Mucosa of rectum (tissue), 2 donors: ENCODE data around the gene DPP10.

ENCODE experiments used
- H3K27ac ChIP-seq, 2 donors: one replicate each; pipeline ENCODE4 v1.7.0; 2013; ENCODE audit warnings: inconsistent platforms in 2 of 2, low read depth in 2 of 2, low read length in 2 of 2
- H3K27me3 ChIP-seq, 2 donors: one replicate each; pipeline ENCODE4 v1.7.0; 2013; ENCODE audit warnings: low read length in 2 of 2; ENCODE audit not compliant: control insufficient read depth in 2 of 2, insufficient read depth in 2 of 2
- H3K36me3 ChIP-seq, 2 donors: one replicate each; pipeline ENCODE4 v1.7.0; 2013; ENCODE audit warnings: low read length in 2 of 2; ENCODE audit not compliant: control insufficient read depth in 2 of 2, insufficient read depth in 2 of 2
- H3K4me1 ChIP-seq, 2 donors: one replicate each; pipeline ENCODE4 v1.7.0; 2013; ENCODE audit warnings: low read length in 2 of 2, mild to moderate bottlenecking in 1 of 2; ENCODE audit not compliant: control insufficient read depth in 2 of 2, insufficient read depth in 2 of 2
- H3K4me3 ChIP-seq, 2 donors: one replicate each; pipeline ENCODE4 v1.7.0; 2013; ENCODE audit warnings: low read length in 2 of 2
- H3K9ac ChIP-seq, 2 donors: one replicate each; pipeline ENCODE4 v1.7.0; 2013; ENCODE audit warnings: low read length in 2 of 2, low read depth in 1 of 2, mild to moderate bottlenecking in 1 of 2
- H3K9me3 ChIP-seq, 2 donors: one replicate each; pipeline ENCODE4 v1.7.0; 2013; ENCODE audit warnings: low read length in 2 of 2; ENCODE audit not compliant: control insufficient read depth in 2 of 2
- donor health status: healthy.
- donor health status: Normal muscosa, but diverticular disease.

Gene DPP10

DNA sequence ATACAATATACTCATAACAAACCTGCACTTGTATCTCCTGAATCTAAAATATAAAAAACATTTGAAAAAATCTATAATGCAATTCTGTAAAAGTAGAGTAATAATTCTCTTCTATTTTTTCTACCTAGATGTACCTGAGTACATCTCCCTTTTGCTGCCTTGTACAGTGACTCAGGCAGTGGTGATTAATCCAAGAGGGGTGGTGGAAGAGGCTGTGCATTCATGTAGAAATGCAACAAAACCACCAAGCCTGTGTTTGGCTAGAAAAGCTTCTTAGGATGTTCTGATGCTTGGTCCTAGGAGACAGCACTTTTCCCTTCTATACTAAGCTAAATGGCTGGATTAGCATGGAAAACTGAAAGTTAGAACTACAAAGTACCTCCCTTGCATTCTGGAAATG is 245.8 kb downstream of the DPP10 start:
- H3K27me3 ChIP-seq, result no peaks in the 10 kb centered on the region
- H3K9ac ChIP-seq, result no peak overlapping the region
- H3K36me3 ChIP-seq, result no peaks in the 10 kb centered on the region
- H3K4me3 ChIP-seq, result no peak overlapping the region
- H3K27ac ChIP-seq, result no peak overlapping the region
- H3K9me3 ChIP-seq, result no peaks in the 10 kb centered on the region
- no peaks in the 10 kb centered on the region for H3K4me1 ChIP-seq

DNA sequence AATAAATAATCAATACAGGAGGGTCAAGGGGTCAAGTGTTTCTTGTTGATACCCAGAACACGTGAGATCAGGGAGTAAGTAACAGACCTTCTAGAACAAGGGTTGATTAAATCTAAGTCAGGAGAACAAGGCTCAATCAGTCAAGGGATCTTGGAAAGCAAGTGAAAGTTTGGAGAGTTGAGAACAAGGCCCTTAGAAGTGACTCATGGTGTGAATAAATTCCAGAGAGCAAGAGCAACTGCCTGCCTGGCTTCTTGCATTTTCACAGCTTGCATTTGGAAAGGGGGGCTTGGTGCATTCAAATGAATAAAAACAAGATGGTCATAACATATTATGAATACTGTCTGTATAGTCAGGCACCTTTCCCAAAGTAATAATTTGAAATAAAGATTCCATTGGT is 256.1 kb downstream of the DPP10 start:
- H3K4me1 ChIP-seq, result no peaks in the 10 kb centered on the region
- H3K9me3 ChIP-seq, result no peaks in the 10 kb centered on the region
- H3K4me3 ChIP-seq, result no peak overlapping the region
- no peak overlapping the region for H3K9ac ChIP-seq
- no peaks in the 10 kb centered on the region for H3K36me3 ChIP-seq
- no peak overlapping the region for H3K27ac ChIP-seq
- H3K27me3 ChIP-seq, result no peaks in the 10 kb centered on the region

DNA sequence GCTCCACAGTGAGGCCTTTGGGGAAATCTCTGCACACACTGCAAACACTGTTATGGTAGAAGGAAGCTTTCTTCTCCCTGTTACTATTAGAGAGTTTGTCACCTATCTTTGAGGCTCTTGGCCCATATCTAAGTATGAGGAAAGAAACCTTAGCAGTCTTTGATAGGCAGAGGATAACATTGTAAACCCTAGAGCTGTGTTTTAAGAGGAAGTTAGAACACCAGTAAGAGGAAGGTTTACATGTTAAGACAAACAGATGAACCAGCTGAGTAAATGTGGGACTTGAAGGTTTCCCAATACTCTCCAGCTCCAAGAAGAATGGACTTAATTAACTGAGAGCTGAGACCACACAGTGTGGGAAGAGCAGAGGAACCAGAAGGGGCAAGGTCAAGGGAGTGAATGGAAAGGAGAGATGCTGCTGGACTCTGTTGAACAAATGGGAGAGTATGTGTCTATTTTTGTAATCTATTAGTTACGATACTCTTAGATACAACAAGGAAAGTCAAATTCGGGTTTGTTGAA is 257.0 kb downstream of the DPP10 start:
- no peak overlapping the region for H3K27ac ChIP-seq
- H3K36me3 ChIP-seq, result no peaks in the 10 kb centered on the region
- no peak overlapping the region for H3K4me3 ChIP-seq
- no peaks in the 10 kb centered on the region for H3K4me1 ChIP-seq
- no peaks in the 10 kb centered on the region for H3K27me3 ChIP-seq
- H3K9ac ChIP-seq, result no peak overlapping the region
- no peaks in the 10 kb centered on the region for H3K9me3 ChIP-seq

DNA sequence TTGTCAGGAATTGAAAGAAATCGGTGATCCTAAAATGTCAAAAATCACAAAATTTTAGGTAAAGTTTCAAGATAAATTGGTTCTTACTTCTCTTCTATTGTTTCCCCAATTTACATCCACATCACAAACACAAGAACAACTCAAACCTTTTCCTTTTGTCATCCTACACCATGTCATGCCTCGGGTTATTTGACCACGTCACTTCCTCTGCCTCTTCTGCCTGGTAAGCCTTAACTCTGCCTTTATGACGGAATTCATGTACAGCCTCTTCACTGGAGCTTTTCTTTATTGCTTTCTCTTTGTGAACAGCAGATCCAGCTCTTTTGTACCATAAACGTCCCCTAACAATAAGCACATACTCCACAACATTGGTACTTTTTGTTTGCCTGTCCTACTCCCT is 258.0 kb downstream of the DPP10 start:
- Histone ChIP-seq H3K9ac (no peak overlapping the region), H3K27me3 (no peaks in the 10 kb centered on the region)

DNA sequence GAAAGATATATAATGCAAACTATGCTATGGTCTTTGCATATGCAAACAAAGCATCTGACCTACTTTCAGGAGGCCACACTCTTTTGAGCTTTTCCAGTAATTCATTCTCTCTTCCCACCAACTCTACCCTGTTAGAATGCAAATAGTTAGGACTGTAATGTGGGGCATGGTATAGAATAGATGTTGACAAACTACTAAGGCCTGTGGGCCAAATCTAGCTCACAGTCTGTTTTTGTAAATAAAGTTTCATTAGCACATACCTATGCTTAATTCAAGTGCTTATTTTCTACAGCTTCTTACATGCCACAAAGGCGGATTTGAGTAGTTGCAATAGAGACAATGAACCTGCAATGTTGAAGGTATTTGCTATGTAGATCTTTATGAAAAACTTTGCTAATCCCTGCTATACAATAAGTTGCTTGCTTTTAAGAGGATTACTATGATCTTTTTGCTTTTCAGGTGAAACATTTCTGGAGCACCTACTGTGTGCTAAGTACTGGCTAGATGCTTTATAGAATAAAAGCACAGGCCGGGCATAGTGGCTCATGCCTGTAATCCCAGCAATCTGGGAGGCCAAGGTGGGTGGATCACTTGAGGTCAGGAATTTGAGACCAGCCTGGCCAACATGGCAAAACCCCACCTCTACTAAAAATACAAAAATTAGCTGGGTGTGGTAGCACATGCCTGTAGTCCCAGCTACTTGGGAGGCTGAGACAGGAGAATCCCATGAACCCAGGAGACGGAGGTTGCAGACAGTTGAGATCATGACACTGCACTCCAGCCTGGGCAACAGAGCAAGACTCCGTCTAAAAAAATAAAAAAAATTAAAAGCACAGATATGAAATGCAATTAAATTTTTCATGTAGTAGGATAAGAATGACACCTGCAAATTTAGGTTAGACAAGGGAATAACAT is 267.8 kb downstream of the DPP10 start:
- Histone ChIP-seq H3K9me3 (no peaks in the 10 kb centered on the region), H3K4me3 (no peak overlapping the region), H3K4me1 (no peaks in the 10 kb centered on the region), H3K36me3 (no peaks in the 10 kb centered on the region), H3K9ac (no peak overlapping the region), H3K27me3 (no peaks in the 10 kb centered on the region), H3K27ac (no peak overlapping the region)

More for the DNA sequence above, 258.0 kb downstream of the DPP10 start:
- Histone ChIP-seq H3K27ac (no peak overlapping the region), H3K4me3 (no peak overlapping the region), H3K9me3 (no peaks in the 10 kb centered on the region), H3K36me3 (no peaks in the 10 kb centered on the region), H3K4me1 (no peaks in the 10 kb centered on the region)

DNA sequence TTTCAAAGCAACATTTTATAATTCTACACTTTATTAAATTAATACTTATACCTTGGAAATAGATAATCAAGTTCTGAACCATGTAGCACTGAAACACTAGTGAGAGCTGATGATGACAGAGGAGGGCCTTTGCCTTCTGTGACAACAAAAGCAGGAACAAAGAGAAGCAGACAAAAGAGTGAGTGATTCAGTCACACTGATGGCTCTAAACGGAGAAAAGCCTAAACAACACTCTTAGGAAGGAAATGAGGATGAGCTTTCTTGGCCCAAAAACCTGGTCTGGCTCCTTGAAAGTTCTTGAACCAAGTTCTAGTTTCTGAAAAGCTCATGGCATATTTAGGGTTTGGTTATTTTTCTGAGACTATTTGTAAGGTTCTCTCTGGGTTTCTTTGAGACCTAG is 271.9 kb downstream of the DPP10 start:
- Histone ChIP-seq H3K4me3 (no peak overlapping the region), H3K4me1 (no peaks in the 10 kb centered on the region), H3K9ac (no peak overlapping the region), H3K9me3 (no peaks in the 10 kb centered on the region), H3K36me3 (no peaks in the 10 kb centered on the region), H3K27me3 (no peaks in the 10 kb centered on the region), H3K27ac (no peak overlapping the region)

DNA sequence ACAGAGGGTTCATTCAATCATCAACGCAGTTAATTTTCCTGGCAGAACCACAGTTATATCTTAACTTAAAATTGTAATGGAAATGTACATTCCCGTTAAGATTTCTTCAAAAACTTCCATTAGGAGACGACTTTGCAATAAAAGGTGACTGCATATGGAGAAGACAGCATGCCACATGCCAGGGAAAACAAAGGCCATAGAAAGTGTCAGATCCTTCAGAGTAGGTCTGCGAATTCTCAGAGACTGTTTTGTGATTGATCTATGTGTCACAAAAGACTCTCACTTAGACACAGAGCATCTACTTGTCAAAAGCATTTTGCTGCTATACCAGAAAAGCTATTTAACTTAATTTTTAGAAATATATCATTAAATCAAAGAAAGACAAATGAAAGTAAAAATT is 274.6 kb downstream of the DPP10 start:
- no peak overlapping the region for H3K27ac ChIP-seq
- no peaks in the 10 kb centered on the region for H3K27me3 ChIP-seq
- no peaks in the 10 kb centered on the region for H3K9me3 ChIP-seq
- no peak overlapping the region for H3K9ac ChIP-seq
- H3K4me3 ChIP-seq, result no peak overlapping the region
- H3K4me1 ChIP-seq, result no peaks in the 10 kb centered on the region
- no peaks in the 10 kb centered on the region for H3K36me3 ChIP-seq

DNA sequence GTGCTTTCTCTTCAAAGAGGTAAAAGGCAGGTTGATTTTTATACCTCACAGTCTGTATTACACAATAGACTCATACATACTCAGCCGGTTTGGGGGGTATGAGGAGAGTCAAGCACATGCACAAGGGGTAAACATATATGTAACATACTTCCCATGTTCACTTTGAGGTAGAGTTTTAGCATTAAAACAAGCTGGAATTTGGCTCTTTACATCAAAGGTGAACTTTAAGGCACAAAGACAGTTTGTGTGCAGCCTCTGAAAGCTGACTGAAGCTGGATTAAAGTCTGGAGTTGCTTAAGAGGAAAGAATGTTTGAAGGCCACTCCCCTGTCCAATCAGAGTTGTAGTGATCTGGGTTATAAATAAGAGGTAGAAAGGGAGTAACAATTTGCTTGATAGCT is 282.0 kb downstream of the DPP10 start:
- no peak overlapping the region for H3K27ac ChIP-seq
- no peaks in the 10 kb centered on the region for H3K36me3 ChIP-seq
- no peak overlapping the region for H3K9ac ChIP-seq
- no peaks in the 10 kb centered on the region for H3K27me3 ChIP-seq
- no peaks in the 10 kb centered on the region for H3K9me3 ChIP-seq
- no peaks in the 10 kb centered on the region for H3K4me1 ChIP-seq
- H3K4me3 ChIP-seq, result no peak overlapping the region

DNA sequence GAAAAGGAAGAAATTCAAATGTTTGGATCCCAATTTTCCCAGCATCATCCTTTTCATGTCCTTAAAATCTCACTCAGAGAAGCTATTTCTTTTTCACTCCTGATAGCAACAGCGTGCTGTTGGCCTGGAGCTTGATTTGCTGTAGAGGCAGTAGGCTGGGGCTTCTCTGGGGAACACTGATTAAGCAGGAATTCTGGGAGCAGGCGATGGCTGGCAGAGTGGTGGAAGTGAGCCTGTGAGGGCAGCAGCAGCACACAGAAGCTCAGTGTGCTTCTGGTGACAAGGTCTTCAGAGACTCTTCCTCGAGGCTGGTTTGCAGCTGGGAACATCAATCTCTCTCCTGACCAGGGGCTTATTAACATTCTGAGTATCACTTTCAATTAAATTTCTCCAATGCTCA is 284.6 kb downstream of the DPP10 start:
- no peaks in the 10 kb centered on the region for H3K4me1 ChIP-seq
- H3K9ac ChIP-seq, result no peak overlapping the region
- H3K4me3 ChIP-seq, result no peak overlapping the region
- no peak overlapping the region for H3K27ac ChIP-seq
- no peaks in the 10 kb centered on the region for H3K9me3 ChIP-seq
- H3K27me3 ChIP-seq, result no peaks in the 10 kb centered on the region
- no peaks in the 10 kb centered on the region for H3K36me3 ChIP-seq

DNA sequence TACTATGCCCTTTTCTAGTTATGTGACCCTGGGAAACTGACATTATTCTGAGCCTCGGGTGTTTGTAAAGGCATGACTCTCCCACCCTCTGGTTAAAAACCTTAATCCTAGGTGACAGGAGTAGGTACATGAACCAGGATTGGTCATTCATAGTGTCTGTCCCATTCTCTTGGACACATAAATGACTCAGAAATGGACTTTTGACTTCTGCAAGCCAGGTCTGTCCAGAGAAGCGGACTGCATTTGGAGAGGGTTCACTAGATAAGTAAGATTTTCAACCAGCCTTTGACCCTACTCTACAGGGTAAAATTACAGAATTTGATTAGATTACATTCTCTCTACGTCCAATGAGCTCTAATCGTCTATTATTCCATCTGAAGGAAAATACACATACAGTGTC is 285.9 kb downstream of the DPP10 start:
- H3K4me1 ChIP-seq, result no peaks in the 10 kb centered on the region
- no peaks in the 10 kb centered on the region for H3K9me3 ChIP-seq
- no peaks in the 10 kb centered on the region for H3K36me3 ChIP-seq
- H3K27me3 ChIP-seq, result no peaks in the 10 kb centered on the region
- no peak overlapping the region for H3K27ac ChIP-seq
- no peak overlapping the region for H3K9ac ChIP-seq
- no peak overlapping the region for H3K4me3 ChIP-seq
